Right lobe of liver (tissue), 6 donors: Measurements from ENCODE around the gene SYNE1. TPM values are rescaled to one million over a fixed set of nuclear protein-coding genes. Genes with fewer than 3 reads are reported as not detected.

Source experiments
- ATAC-seq, 4 donors: fragments of 200-7000 bp; cut with Tn5 transposase; one replicate each; pipeline ENCODE4 v1.9.1; 2020; ENCODE audit warnings: mild to moderate bottlenecking in 4 of 4, moderate library complexity in 4 of 4
- DNase-seq, 3 donors: peaks; one replicate each; pipeline ENCODE4 v3.0.0-alpha.2; 2020
- H3K27ac ChIP-seq, 3 donors: fragments of 200-600 bp; one replicate each; pipeline ENCODE4 v1.8.0; 2022
- H3K27me3 ChIP-seq, 2 donors: fragments of 200-600 bp; one replicate each; pipeline ENCODE4 v1.8.0; 2022
- H3K36me3 ChIP-seq, 4 donors: fragments of 200-600 bp; sonication (generic) in 1 of 4; one replicate each; pipeline versions ENCODE4 v1.5.1 to v1.8.0; 2017 to 2022; ENCODE audit warnings: control low read depth in 1 of 4
- H3K4me1 ChIP-seq, 4 donors: fragments of 200-600 bp; sonication (generic) in 1 of 4; one replicate each; pipeline versions ENCODE4 v1.5.1 to v1.8.0; 2017 to 2022; ENCODE audit warnings: control low read depth in 1 of 4
- H3K4me3 ChIP-seq, 3 donors: fragments of 200-600 bp; one replicate each; pipeline ENCODE4 v1.8.0; 2022
- H3K9me3 ChIP-seq, 4 donors: fragments of 200-600 bp; sonication (generic) in 1 of 4; one replicate each; pipeline versions ENCODE4 v1.5.1 to v1.8.0; 2017 to 2022; ENCODE audit warnings: control low read depth in 1 of 4
- POLR2A ChIP-seq: fragments of 450-650 bp; IDR thresholded peaks from one replicate; pipeline ENCODE4 v1.6.1; 2017; ENCODE audit warnings: antibody characterized with exemption, mild to moderate bottlenecking
- WGBS: methylation state at CpG from one replicate; pipeline ENCODE4 v1.1.6; 2018; ENCODE audit warnings: low coverage, low lambda C conversion rate; ENCODE audit not compliant: insufficient coverage; ENCODE audit errors: missing lambda C conversion rate; 5-methylcytosine and 5-hydroxymethylcytosine counted together
- intact Hi-C, 2 donors: fragments of 100-400 bp; cut with DNase I; formaldehyde crosslinking; loops; one replicate each; pipeline versions ENCODE4 v1.11.2 to v1.14.1; 2022
- total RNA-seq, 6 experiments: library from RNA; depleted of rRNA in 2 of 6; stranded (reverse); fragments of >200 nt in 2 of 6; fragmentation: NEBNext Ultra II Directional in 3 of 6; extraction: Animal tissue kit (Norgen Biotek cat#: 25700) in 3 of 6; gene quantifications; one replicate each; pipeline versions ENCODE4 v1.1.0 to v1.2.4, GENCODE V29; 2016 to 2023
- TF ChIP-seq, protein P1 (sequence below), 4 donors: fragments of 200-600 bp in 3 of 4; fragments of 450-650 bp in 1 of 4; IDR thresholded peaks; one replicate each; pipeline versions ENCODE4 v1.5.1 to v1.8.0; 2016 to 2022; ENCODE audit warnings: antibody characterized with exemption in 4 of 4, mild to moderate bottlenecking in 2 of 4
- donor health status: DM: no; HTN: yes; CAD: no.
- donor health status: DM: no; HTN: no; CAD: no.
- donor health status: DM: no; HTN: no; CAD: no.
- donor health status: DM: no; HTN: yes; CAD: no.
- donor health status: DM: no; HTN: yes; CAD: no.

The SYNE1 gene
- total RNA-seq, 6 experiments from 2014 or later, result 22.8 to 43.2 (median 25.0) TPM

DNA sequence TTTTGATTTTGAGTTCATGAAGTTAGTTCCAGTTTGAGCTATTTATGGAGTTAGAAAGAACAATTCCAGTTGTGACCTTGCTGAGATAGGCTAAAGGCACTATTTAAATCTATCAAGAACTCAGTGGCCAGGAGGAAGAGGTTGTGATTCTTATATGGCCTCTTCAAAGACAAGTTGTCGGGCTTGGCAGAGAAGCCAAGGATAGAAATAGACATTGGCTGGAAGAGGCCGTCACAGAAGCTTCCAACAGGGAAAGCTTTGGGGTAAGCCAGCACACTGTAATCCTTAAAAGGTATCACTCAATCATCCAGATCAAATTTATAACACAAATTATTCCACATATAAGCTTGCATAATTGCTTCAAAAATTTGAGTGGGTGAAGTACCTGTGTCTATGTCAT lies 286.1 kb downstream of the SYNE1 start:
- H3K4me3 ChIP-seq, result no peak overlapping the region
- intact Hi-C loops, result no loop called here
- 90% methylated on average over 2 of the region's 2 CpGs for WGBS
- no peaks in the 10 kb centered on the region for H3K36me3 ChIP-seq
- no peaks in the 10 kb centered on the region for H3K27me3 ChIP-seq
- H3K4me1 ChIP-seq, result no peaks in the 10 kb centered on the region
- DNase-seq, result no peak
- no peak for ATAC-seq
- no peak for TF ChIP-seq POLR2A
- TF ChIP-seq, protein P1, sequence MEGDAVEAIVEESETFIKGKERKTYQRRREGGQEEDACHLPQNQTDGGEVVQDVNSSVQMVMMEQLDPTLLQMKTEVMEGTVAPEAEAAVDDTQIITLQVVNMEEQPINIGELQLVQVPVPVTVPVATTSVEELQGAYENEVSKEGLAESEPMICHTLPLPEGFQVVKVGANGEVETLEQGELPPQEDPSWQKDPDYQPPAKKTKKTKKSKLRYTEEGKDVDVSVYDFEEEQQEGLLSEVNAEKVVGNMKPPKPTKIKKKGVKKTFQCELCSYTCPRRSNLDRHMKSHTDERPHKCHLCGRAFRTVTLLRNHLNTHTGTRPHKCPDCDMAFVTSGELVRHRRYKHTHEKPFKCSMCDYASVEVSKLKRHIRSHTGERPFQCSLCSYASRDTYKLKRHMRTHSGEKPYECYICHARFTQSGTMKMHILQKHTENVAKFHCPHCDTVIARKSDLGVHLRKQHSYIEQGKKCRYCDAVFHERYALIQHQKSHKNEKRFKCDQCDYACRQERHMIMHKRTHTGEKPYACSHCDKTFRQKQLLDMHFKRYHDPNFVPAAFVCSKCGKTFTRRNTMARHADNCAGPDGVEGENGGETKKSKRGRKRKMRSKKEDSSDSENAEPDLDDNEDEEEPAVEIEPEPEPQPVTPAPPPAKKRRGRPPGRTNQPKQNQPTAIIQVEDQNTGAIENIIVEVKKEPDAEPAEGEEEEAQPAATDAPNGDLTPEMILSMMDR (IDR thresholded peaks at IDR 0.05), result no peak
- H3K9me3 ChIP-seq, result no peaks in the 10 kb centered on the region
- no peak overlapping the region for H3K27ac ChIP-seq

DNA sequence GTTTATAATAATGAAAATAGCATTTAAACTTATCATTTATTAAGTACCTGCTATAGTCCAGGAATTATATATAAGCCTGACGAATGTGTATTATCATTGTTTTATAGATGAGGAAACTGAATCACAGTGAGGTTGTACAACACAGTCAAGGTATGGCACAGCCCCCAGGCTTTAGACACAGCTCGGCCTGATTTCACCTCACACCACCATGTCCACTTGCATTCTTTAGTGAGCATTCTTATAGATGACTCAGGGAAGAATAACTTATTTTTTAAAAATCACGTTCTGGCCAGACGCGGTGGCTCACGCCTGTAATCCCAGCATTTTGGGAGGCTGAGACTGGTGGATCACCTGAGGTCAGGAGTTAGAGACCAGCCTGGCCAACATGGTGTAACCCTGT lies 289.0 kb downstream of the SYNE1 start:
- Histone ChIP-seq H3K4me3 (no peak overlapping the region), H3K27ac (no peak overlapping the region), H3K36me3 (no peaks in the 10 kb centered on the region), H3K27me3 (no peaks in the 10 kb centered on the region), H3K4me1 (no peaks in the 10 kb centered on the region), H3K9me3 (no peaks in the 10 kb centered on the region)
- DNase-seq (no peak), ATAC-seq (no peak)
- TF ChIP-seq POLR2A, result no peak
- TF ChIP-seq, protein P1 (IDR thresholded peaks at IDR 0.05), result no peak
- intact Hi-C loops, result no loop called here
- 88% methylated on average over 6 of the region's 6 CpGs for WGBS

DNA sequence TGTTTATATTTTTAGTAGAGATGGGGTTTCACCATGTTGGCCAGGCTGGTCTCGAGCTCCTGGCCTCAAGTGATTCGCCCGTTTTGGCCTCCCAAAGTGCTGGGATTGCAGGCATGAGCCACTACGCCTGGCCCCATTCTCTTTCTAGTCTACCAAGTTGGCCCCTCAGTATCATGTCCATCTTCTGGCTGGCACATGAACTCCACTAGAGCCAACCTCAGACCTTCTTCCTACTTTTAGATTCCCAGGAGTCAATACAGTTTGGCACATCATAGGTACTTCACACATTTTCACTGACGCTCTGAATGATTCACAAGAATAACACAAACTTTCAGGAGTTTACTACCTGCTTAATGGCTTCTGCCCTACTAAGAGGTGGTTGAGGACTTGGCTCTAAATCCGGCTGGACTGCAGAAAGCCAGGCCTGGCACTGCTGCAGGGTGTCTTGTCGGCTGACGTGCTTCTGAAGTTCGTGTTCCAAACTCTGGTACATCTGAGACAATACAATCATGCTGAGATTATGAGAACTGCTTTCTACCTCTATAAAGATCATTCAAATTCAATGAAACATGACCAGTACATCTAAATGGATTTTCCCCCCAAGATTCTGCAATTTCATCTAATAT lies 293.3 kb downstream of the SYNE1 start:
- no peak overlapping the region for H3K4me3 ChIP-seq
- no peak for ATAC-seq
- intact Hi-C loops, result no loop called here
- H3K27me3 ChIP-seq, result no peaks in the 10 kb centered on the region
- H3K27ac ChIP-seq, result no peak overlapping the region
- no peaks in the 10 kb centered on the region for H3K4me1 ChIP-seq
- no peak for DNase-seq
- no peaks in the 10 kb centered on the region for H3K9me3 ChIP-seq
- TF ChIP-seq, protein P1 (IDR thresholded peaks at IDR 0.05), result no peak
- no peak for TF ChIP-seq POLR2A
- 85% methylated on average over 8 of the region's 9 CpGs for WGBS
- no peaks in the 10 kb centered on the region for H3K36me3 ChIP-seq

DNA sequence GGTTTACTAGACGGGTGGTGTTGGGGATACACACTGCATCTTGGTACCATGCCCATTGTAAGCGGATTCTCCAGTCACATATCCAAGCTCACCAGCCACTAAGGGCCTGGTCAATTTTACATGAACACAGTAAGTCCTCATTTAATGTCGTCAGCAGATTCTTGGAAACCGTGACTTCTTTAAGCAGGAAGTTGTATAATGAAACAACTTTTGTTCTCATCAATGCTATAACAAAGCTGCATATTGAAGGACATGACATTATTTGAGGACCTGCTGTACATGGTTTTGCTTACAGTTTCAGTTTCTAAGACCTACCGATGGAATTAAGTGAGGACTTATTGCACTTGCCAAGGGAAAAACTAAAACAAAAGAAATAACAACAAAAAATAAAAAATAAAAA lies 295.6 kb downstream of the SYNE1 start:
- DNase-seq (no peak), ATAC-seq (no peak)
- Histone ChIP-seq H3K36me3 (no peaks in the 10 kb centered on the region), H3K27ac (no peak overlapping the region), H3K9me3 (no peaks in the 10 kb centered on the region), H3K4me3 (no peak overlapping the region), H3K27me3 (no peaks in the 10 kb centered on the region), H3K4me1 (no peaks in the 10 kb centered on the region)
- no peak for TF ChIP-seq POLR2A
- TF ChIP-seq, protein P1 (IDR thresholded peaks at IDR 0.05), result no peak
- intact Hi-C loops, result no loop called here
- WGBS, result 79% methylated on average over 3 of the region's 5 CpGs
